GM19328 (cell line): Measurements from ENCODE around the gene BANK1.
"Not testable (repeated sequence)": the region's sequence is repeated elsewhere in the genome, so short reads cannot be mapped to it uniquely, and the experiment has no call there.

ENCODE experiments used
- ATAC-seq: cut with Tn5 transposase; IDR thresholded peaks from one replicate; pipeline ENCODE4 v1.9.1; 2021; ENCODE audit warnings: mild to moderate bottlenecking, moderate library complexity; ENCODE audit not compliant: unreplicated experiment

The BANK1 gene

GRCh38 chr4:101885574-101885973, 95.0 kb downstream of the BANK1 start:
- ATAC-seq, result no peak

GRCh38 chr4:101886826-101887225, 96.3 kb downstream of the BANK1 start:
- ATAC-seq, result no peak

- no peak for ATAC-seq
Observed at GRCh38 chr4:101888472-101888871, 97.9 kb downstream of the BANK1 start.

GRCh38 chr4:101905527-101905926, 115.0 kb downstream of the BANK1 start:
- not testable (repeated sequence) for ATAC-seq

- no peak for ATAC-seq
Observed at GRCh38 chr4:101910786-101911373, 120.3 kb downstream of the BANK1 start.

GRCh38 chr4:101911616-101912015, 121.1 kb downstream of the BANK1 start:
- ATAC-seq, result no peak

GRCh38 chr4:101914761-101915160, 124.2 kb downstream of the BANK1 start:
- no peak for ATAC-seq

GRCh38 chr4:101919373-101919977, 128.9 kb downstream of the BANK1 start:
- ATAC-seq, result no peak

- no peak for ATAC-seq
Observed at GRCh38 chr4:101921370-101921769, 130.8 kb downstream of the BANK1 start.

- no peak for ATAC-seq
Observed at GRCh38 chr4:101931619-101932018, 141.1 kb downstream of the BANK1 start.

GRCh38 chr4:101933855-101934254, 143.3 kb downstream of the BANK1 start:
- no peak for ATAC-seq

- ATAC-seq, result no peak
Observed at GRCh38 chr4:101938836-101939235, 148.3 kb downstream of the BANK1 start.

GRCh38 chr4:101941816-101942358, 151.4 kb downstream of the BANK1 start:
- ATAC-seq, result no peak

- no peak for ATAC-seq
Observed at GRCh38 chr4:101942891-101943290, 152.4 kb downstream of the BANK1 start.

- no peak for ATAC-seq
Observed at GRCh38 chr4:101944649-101945048, 154.1 kb downstream of the BANK1 start.

- no peak for ATAC-seq
Observed at GRCh38 chr4:101948055-101948454, 157.5 kb downstream of the BANK1 start.

- ATAC-seq, result no peak
Observed at GRCh38 chr4:101948951-101949350, 158.4 kb downstream of the BANK1 start.

- no peak for ATAC-seq
Observed at GRCh38 chr4:101950258-101950979, 159.9 kb downstream of the BANK1 start.

- ATAC-seq, result no peak
Observed at GRCh38 chr4:101952985-101953384, 162.5 kb downstream of the BANK1 start.

GRCh38 chr4:101953949-101954348, 163.4 kb downstream of the BANK1 start:
- no peak for ATAC-seq

- no peak for ATAC-seq
Observed at GRCh38 chr4:101954351-101954750, 163.8 kb downstream of the BANK1 start.
